Astrocyte (in vitro differentiated cells and primary cell): ENCODE measurements around the gene FGD5. TPM values are rescaled to one million over a fixed set of nuclear protein-coding genes. Genes with fewer than 3 reads are reported as not detected.

ENCODE experiments used
- DNase-seq: peaks from one replicate; pipeline ENCODE4 v3.0.0-alpha.2; 2010; ENCODE audit warnings: low read depth
- FAIRE-seq: peaks from 2 replicates; lab custom pipeline; 2011; peaks lifted over from hg19 to GRCh38; lab: Jason Lieb, UNC
- H2AFZ ChIP-seq: 2 replicates; pipeline ENCODE4 v1.6.0; 2012; ENCODE audit warnings: low read depth, low read length, inconsistent platforms
- H3K27ac ChIP-seq: 2 replicates; pipeline ENCODE4 v1.5.1; 2011; ENCODE audit warnings: low read depth, low read length, inconsistent platforms
- H3K27me3 ChIP-seq: 2 replicates; pipeline ENCODE4 v1.6.0; 2011; ENCODE audit warnings: low read length, inconsistent platforms; ENCODE audit not compliant: insufficient read depth
- H3K36me3 ChIP-seq: 2 replicates; pipeline ENCODE4 v1.5.1; 2011; ENCODE audit warnings: low read length, inconsistent platforms; ENCODE audit not compliant: insufficient read depth
- H3K4me1 ChIP-seq: 2 replicates; pipeline ENCODE4 v1.5.1; 2011; ENCODE audit warnings: low read length, inconsistent platforms; ENCODE audit not compliant: insufficient read depth
- H3K4me2 ChIP-seq: 2 replicates; pipeline ENCODE4 v1.6.0; 2012; ENCODE audit warnings: low read length, inconsistent platforms
- H3K4me3 ChIP-seq: 2 replicates; pipeline ENCODE4 v1.5.1; 2011; ENCODE audit warnings: low read depth, mild to moderate bottlenecking, low read length, inconsistent platforms; ENCODE audit not compliant: insufficient read depth
- H3K79me2 ChIP-seq: 2 replicates; pipeline ENCODE4 v1.6.0; 2012; ENCODE audit warnings: mild to moderate bottlenecking, low read length, inconsistent platforms; ENCODE audit not compliant: insufficient read depth
- H3K9ac ChIP-seq: 2 replicates; pipeline ENCODE4 v1.6.0; 2012; ENCODE audit warnings: mild to moderate bottlenecking, low read length, inconsistent platforms
- H3K9me3 ChIP-seq: 2 replicates; pipeline ENCODE4 v1.5.1; 2012; ENCODE audit warnings: low read depth, mild to moderate bottlenecking, low read length, inconsistent platforms; ENCODE audit not compliant: insufficient read depth
- H4K20me1 ChIP-seq: 2 replicates; pipeline ENCODE4 v1.6.0; 2012; ENCODE audit warnings: low read length, inconsistent platforms; ENCODE audit not compliant: insufficient read depth
- H3K27ac Mint-ChIP-seq: one replicate; pipeline ENCODE4 v1.8.0; 2021; ENCODE audit warnings: mild to moderate bottlenecking, mixed read lengths; ENCODE audit not compliant: unreplicated experiment
- H3K27me3 Mint-ChIP-seq: one replicate; pipeline ENCODE4 v1.8.0; 2021; ENCODE audit warnings: low read depth, mixed read lengths; ENCODE audit not compliant: unreplicated experiment
- H3K36me3 Mint-ChIP-seq: one replicate; pipeline ENCODE4 v1.8.0; 2021; ENCODE audit warnings: low read depth, mixed read lengths; ENCODE audit not compliant: unreplicated experiment
- H3K4me1 Mint-ChIP-seq: one replicate; pipeline ENCODE4 v1.8.0; 2021; ENCODE audit warnings: low read depth, mixed read lengths; ENCODE audit not compliant: unreplicated experiment
- H3K4me3 Mint-ChIP-seq: one replicate; pipeline ENCODE4 v1.8.0; 2021; ENCODE audit warnings: mild to moderate bottlenecking, moderate library complexity, mixed read lengths; ENCODE audit not compliant: unreplicated experiment
- H3K9me3 Mint-ChIP-seq: one replicate; pipeline ENCODE4 v1.8.0; 2021; ENCODE audit warnings: mild to moderate bottlenecking, mixed read lengths; ENCODE audit not compliant: unreplicated experiment
- CTCF ChIP-seq: IDR thresholded peaks from 2 replicates; pipeline ENCODE4 v1.5.1; 2011; ENCODE audit warnings: low read depth, mild to moderate bottlenecking, inconsistent platforms, low read length, moderate library complexity; ENCODE audit not compliant: insufficient read depth
- EZH2 ChIP-seq: IDR thresholded peaks from 2 replicates; pipeline ENCODE4 v1.6.1; 2012; ENCODE audit warnings: mild to moderate bottlenecking, low read length, inconsistent platforms; ENCODE audit not compliant: insufficient read depth
- total RNA-seq: library from RNA; stranded (reverse); gene quantifications from 2 replicates; pipeline ENCODE4 v1.2.1, GENCODE V29; 2021

The FGD5 gene
- total RNA-seq, 1 donor from 2014 or later = 2.0 TPM

GRCh38 chr3:14770591-14770990 lies 48.2 kb upstream of the FGD5 start:
- H3K9me3 ChIP-seq = no peaks in the 10 kb centered on the region
- Mint-ChIP-seq H3K4me1 (no peaks in the 10 kb centered on the region), H3K27ac (no peak overlapping the region), H3K36me3 (no peaks in the 10 kb centered on the region), H3K4me3 (no peak overlapping the region), H3K9me3 (no peaks in the 10 kb centered on the region), H3K27me3 (peaks cover 43% of the 10 kb centered on the region)
- no peaks in the 10 kb centered on the region for H3K79me2 ChIP-seq
- H2AFZ ChIP-seq = no peak overlapping the region
- H3K36me3 ChIP-seq = no peaks in the 10 kb centered on the region
- no peaks in the 10 kb centered on the region for H4K20me1 ChIP-seq
- H3K4me2 ChIP-seq = no peak overlapping the region
- TF ChIP-seq EZH2 = no peak
- no peak for TF ChIP-seq CTCF
- no peak for FAIRE-seq
- H3K4me3 ChIP-seq = no peak overlapping the region
- no peaks in the 10 kb centered on the region for H3K4me1 ChIP-seq
- no peak for DNase-seq
- no peaks in the 10 kb centered on the region for H3K27me3 ChIP-seq
- no peak overlapping the region for H3K9ac ChIP-seq
- H3K27ac ChIP-seq = no peak overlapping the region

DNA sequence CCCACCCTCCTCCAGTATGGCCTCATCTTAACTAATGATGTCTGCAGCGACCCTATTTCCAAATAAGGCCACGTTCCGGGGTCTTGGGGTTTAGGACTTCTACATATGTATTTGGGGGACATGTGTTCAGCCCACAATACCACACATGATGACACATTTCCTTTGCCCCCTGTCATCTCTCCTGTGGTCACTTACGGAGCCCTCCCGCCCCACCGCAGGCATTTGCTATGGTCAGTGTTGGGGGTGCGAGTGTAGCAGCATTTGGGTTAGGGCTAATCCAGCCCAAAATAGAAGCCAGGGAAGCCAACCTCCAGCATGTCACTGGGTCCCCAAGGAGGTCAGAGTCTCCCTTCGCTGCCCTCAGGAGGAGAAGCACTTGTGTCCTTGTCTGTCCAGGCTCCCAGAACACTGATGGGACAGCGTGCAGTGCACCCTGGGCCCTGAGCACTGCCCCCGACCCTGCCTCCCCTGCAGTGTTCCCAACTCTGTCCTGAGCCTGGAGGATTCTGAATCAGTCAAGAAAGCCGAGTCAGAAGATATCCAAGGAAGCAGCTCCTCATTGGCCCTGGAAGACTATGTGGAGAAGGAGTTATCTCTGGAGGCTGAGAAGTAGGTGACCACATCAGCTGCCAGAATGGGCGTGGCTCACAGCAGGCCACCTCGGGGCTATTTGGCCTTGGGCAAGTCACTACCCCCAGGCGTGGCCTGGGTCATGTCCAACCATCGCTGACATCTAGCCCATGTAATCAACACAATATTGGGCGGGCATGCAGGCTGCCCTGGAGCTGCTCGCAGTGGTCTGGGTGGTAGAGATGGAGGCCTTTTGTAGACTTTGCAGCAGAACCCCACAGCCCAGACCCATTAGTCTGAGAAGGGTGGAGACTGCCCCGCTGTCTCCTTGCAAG lies 46.9 kb upstream of the FGD5 start:
- no peaks in the 10 kb centered on the region for H4K20me1 ChIP-seq
- DNase-seq = no peak

More for the DNA sequence above, 46.9 kb upstream of the FGD5 start:
- Mint-ChIP-seq H3K9me3 (no peaks in the 10 kb centered on the region), H3K27ac (no peak overlapping the region), H3K27me3 (peaks cover 37% of the 10 kb centered on the region), H3K36me3 (no peaks in the 10 kb centered on the region), H3K4me1 (no peaks in the 10 kb centered on the region), H3K4me3 (no peak overlapping the region)
- FAIRE-seq = no peak
- Histone ChIP-seq H3K27ac (no peak overlapping the region), H3K4me3 (no peak overlapping the region), H3K36me3 (no peaks in the 10 kb centered on the region), H3K4me1 (no peaks in the 10 kb centered on the region), H2AFZ (no peak overlapping the region), H3K79me2 (no peaks in the 10 kb centered on the region), H3K4me2 (no peak overlapping the region), H3K9me3 (no peaks in the 10 kb centered on the region), H3K27me3 (no peaks in the 10 kb centered on the region), H3K9ac (no peak overlapping the region)
- TF ChIP-seq CTCF (no peak), EZH2 (no peak)
